HepG2 (cell line): ENCODE data around the gene KLHDC7A. TPM values are rescaled to one million over a fixed set of nuclear protein-coding genes. Genes with fewer than 3 reads are reported as not detected.

ENCODE experiments used
- CBFB ChIP-seq: sonication (generic); formaldehyde crosslinking; IDR thresholded peaks from 2 replicates; pipeline ENCODE4 v1.4.0; 2020; ENCODE audit warnings: missing genetic modification reagents
- FOXO1 ChIP-seq: sonication (generic); formaldehyde crosslinking; IDR thresholded peaks from 2 replicates; pipeline ENCODE4 v1.4.0; 2020; ENCODE audit warnings: missing genetic modification reagents
- KAT8 ChIP-seq: IDR thresholded peaks from 2 replicates; pipeline ENCODE4 v1.6.1; 2016; ENCODE audit warnings: missing genetic modification reagents, missing compliant biosample characterization
- MTF2 ChIP-seq: sonication (generic); formaldehyde crosslinking; IDR thresholded peaks from 2 replicates; pipeline ENCODE4 v1.5.0; 2020; ENCODE audit warnings: missing genetic modification reagents, borderline replicate concordance
- SAFB2 ChIP-seq: sonication (generic); formaldehyde crosslinking; IDR thresholded peaks from 2 replicates; pipeline ENCODE4 v1.5.1; 2020; ENCODE audit warnings: missing genetic modification reagents, low read depth, mild to moderate bottlenecking, borderline replicate concordance
- SAP130 ChIP-seq: IDR thresholded peaks from 2 replicates; pipeline ENCODE4 v1.6.1; 2016; ENCODE audit warnings: low read depth
- ZBTB7B ChIP-seq: sonication (generic); formaldehyde crosslinking; IDR thresholded peaks from 2 replicates; pipeline ENCODE4 v1.4.0; 2020; ENCODE audit warnings: missing genetic modification reagents
- ZNF296 ChIP-seq: sonication (generic); formaldehyde crosslinking; conservative IDR thresholded peaks from 2 replicates; pipeline ENCODE4 v1.5.0; 2020; ENCODE audit warnings: mild to moderate bottlenecking, missing genetic modification reagents
- ZNF343 ChIP-seq: sonication (generic); formaldehyde crosslinking; IDR thresholded peaks from 2 replicates; pipeline ENCODE4 v1.4.0; 2020; ENCODE audit warnings: mild to moderate bottlenecking, missing genetic modification reagents
- ZNF563 ChIP-seq: sonication (generic); formaldehyde crosslinking; IDR thresholded peaks from 2 replicates; pipeline ENCODE4 v1.8.0; 2022; ENCODE audit warnings: mild to moderate bottlenecking, moderate library complexity, missing genetic modification reagents
- polyA plus RNA-seq, 8 experiments: library from polyadenylated mRNA; depleted of rRNA in 3 of 8; stranded (reverse) in 7 of 8; unstranded in 1 of 8; fragments of >200 nt; fragmentation: Illumina TruSeq in 4 of 8; extraction: Trizol in 4 of 8; gene quantifications; 2 replicates each; pipeline versions ENCODE4 v1.2.1 to v1.2.3, GENCODE V29; 2011 to 2016; ENCODE audit warnings: low read depth in 4 of 8, missing spikeins in 1 of 8, mixed read lengths in 1 of 8; ENCODE audit not compliant: insufficient read depth in 1 of 8
- total RNA-seq, 5 experiments: library from RNA; depleted of rRNA; stranded (reverse); fragments of >200 nt; fragmentation: Illumina TruSeq; extraction: Trizol; gene quantifications; 2 replicates each; pipeline ENCODE4 v1.2.3, GENCODE V29; 2016; ENCODE audit warnings: low read depth in 1 of 5
- TF ChIP-seq, protein P1 (sequence below): sonication (generic); formaldehyde crosslinking; IDR thresholded peaks from 2 replicates; pipeline ENCODE4 v1.8.1; 2023; ENCODE audit warnings: mild to moderate bottlenecking, moderate library complexity, missing genetic modification reagents
- TF ChIP-seq, protein P2 (sequence below): sonication (generic); formaldehyde crosslinking; conservative IDR thresholded peaks from 2 replicates; pipeline ENCODE4 v1.4.0; 2020; ENCODE audit warnings: mild to moderate bottlenecking, missing genetic modification reagents, moderate library complexity
- TF ChIP-seq, protein P3 (sequence below): sonication (generic); formaldehyde crosslinking; IDR thresholded peaks from 2 replicates; pipeline ENCODE4 v1.4.0; 2020; ENCODE audit warnings: missing genetic modification reagents, mild to moderate bottlenecking, borderline replicate concordance
- TF ChIP-seq, protein P4 (sequence below): sonication (generic); formaldehyde crosslinking; IDR thresholded peaks from 2 replicates; pipeline ENCODE4 v1.9.0; 2022; ENCODE audit warnings: low read depth, missing genetic modification reagents
- TF ChIP-seq, protein P5 (sequence below): sonication (generic); formaldehyde crosslinking; IDR thresholded peaks from 2 replicates; pipeline ENCODE4; 2020; ENCODE audit warnings: missing genetic modification reagents, mild to moderate bottlenecking, borderline replicate concordance
- TF ChIP-seq, protein P6 (sequence below): sonication (generic); formaldehyde crosslinking; IDR thresholded peaks from 2 replicates; pipeline ENCODE4 v1.4.0; 2020; ENCODE audit warnings: mild to moderate bottlenecking, missing genetic modification reagents

The KLHDC7A gene
- total and polyA plus RNA-seq, 2 of the 13 experiments (the other 11 are each of a cell fraction or from before 2014, with no cell fraction given) = 0.15 to 1.8 TPM

DNA sequence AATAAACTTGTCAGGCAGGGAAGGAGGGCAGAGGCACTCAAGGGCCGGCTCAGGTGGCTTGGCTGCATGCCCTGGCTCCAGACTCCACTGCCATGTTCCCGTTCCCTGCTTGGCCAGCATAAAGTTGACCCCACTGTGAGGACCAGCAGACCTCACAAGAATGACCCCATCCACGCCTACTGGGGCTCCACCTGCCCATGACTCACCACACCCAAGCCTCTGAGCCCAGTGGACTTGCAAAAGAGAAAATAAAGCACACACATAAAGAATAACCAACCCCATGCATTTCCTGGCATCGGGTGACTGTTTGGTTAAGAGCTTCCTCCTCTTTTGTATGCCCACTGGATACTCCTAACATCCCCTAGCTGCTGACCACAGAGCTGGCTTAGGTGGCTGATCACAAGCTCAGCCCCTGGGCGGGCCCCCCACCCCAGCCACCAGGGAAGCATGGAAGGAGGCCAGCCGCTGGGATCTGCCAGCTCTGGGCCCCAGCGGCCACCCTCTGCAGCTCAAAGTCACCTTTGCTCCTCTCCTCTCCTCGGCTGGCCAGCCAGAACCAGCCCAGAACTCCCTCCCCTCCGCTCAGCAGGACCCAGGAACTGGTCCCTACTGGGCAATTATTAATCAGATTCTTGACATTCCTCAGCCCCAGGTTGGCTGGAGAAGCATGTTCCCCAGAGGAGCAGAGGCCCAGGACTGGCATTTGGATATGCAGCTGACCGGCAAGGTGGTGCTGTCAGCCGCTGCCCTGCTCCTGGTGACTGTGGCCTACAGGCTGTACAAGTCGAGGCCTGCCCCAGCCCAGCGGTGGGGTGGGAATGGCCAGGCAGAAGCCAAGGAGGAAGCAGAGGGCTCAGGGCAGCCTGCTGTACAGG lies at the start of gene KLHDC7A (continued):
- TF ChIP-seq, protein P1, sequence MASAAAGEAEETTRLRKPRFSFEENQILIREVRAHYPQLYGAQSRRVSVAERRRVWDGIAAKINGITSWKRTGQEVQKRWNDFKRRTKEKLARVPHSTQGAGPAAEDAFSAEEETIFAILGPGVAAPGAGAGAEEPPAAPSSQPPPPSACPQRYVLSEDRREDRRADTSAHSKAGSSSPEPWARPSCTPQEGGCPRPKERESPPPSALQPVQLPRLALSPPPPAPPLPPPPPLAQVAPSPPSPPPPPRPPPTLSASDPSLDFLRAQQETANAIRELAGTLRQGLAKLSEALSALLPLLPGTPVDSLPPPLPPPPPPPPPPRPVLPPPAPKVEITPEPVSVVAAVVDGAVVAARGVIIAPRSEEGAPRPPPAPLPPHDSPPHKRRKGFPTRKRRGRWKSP (CRISPR knock-in tag) = no peak
- TF ChIP-seq SAFB2 (CRISPR knock-in tag) (peak; percentile 43; the same call in 1 of the 2 replicates), ZBTB7B (CRISPR knock-in tag) (no peak; the same call in 1 of the 2 replicates), MTF2 (CRISPR knock-in tag) (0 out of 2 replicates have a peak, but pooled peaks have one; percentile 18), ZNF343 (peak; percentile 81; the same call in 1 of the 2 replicates), CBFB (CRISPR knock-in tag) (0 out of 2 replicates have a peak, but pooled peaks have one; percentile 25), KAT8 (0 out of 2 replicates have a peak, but pooled peaks have one; percentile 18), SAP130 (CRISPR knock-in tag) (peak; percentile 73), FOXO1 (peak; percentile 30; the same call in 1 of the 2 replicates), ZNF296 (CRISPR knock-in tag) (0 out of 2 replicates have a peak, but pooled peaks have one; percentile 52), ZNF563 (CRISPR knock-in tag) (0 out of 2 replicates have a peak, but pooled peaks have one; percentile 29)
- TF ChIP-seq, protein P2, sequence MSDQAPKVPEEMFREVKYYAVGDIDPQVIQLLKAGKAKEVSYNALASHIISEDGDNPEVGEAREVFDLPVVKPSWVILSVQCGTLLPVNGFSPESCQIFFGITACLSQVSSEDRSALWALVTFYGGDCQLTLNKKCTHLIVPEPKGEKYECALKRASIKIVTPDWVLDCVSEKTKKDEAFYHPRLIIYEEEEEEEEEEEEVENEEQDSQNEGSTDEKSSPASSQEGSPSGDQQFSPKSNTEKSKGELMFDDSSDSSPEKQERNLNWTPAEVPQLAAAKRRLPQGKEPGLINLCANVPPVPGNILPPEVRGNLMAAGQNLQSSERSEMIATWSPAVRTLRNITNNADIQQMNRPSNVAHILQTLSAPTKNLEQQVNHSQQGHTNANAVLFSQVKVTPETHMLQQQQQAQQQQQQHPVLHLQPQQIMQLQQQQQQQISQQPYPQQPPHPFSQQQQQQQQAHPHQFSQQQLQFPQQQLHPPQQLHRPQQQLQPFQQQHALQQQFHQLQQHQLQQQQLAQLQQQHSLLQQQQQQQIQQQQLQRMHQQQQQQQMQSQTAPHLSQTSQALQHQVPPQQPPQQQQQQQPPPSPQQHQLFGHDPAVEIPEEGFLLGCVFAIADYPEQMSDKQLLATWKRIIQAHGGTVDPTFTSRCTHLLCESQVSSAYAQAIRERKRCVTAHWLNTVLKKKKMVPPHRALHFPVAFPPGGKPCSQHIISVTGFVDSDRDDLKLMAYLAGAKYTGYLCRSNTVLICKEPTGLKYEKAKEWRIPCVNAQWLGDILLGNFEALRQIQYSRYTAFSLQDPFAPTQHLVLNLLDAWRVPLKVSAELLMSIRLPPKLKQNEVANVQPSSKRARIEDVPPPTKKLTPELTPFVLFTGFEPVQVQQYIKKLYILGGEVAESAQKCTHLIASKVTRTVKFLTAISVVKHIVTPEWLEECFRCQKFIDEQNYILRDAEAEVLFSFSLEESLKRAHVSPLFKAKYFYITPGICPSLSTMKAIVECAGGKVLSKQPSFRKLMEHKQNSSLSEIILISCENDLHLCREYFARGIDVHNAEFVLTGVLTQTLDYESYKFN (CRISPR knock-in tag) = peak; percentile 80
- TF ChIP-seq, protein P3, sequence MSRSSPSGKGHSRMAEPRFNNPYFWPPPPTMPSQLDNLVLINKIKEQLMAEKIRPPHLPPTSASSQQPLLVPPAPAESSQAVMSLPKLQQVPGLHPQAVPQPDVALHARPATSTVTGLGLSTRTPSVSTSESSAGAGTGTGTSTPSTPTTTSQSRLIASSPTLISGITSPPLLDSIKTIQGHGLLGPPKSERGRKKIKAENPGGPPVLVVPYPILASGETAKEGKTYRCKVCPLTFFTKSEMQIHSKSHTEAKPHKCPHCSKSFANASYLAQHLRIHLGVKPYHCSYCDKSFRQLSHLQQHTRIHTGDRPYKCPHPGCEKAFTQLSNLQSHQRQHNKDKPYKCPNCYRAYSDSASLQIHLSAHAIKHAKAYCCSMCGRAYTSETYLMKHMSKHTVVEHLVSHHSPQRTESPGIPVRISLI (CRISPR knock-in tag) = no peak
- TF ChIP-seq, protein P4, sequence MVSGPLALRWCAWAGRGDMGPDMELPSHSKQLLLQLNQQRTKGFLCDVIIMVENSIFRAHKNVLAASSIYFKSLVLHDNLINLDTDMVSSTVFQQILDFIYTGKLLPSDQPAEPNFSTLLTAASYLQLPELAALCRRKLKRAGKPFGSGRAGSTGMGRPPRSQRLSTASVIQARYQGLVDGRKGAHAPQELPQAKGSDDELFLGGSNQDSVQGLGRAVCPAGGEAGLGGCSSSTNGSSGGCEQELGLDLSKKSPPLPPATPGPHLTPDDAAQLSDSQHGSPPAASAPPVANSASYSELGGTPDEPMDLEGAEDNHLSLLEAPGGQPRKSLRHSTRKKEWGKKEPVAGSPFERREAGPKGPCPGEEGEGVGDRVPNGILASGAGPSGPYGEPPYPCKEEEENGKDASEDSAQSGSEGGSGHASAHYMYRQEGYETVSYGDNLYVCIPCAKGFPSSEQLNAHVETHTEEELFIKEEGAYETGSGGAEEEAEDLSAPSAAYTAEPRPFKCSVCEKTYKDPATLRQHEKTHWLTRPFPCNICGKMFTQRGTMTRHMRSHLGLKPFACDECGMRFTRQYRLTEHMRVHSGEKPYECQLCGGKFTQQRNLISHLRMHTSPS (CRISPR knock-in tag) = peak; percentile 34; the same call in 1 of the 2 replicates
- TF ChIP-seq, protein P5, sequence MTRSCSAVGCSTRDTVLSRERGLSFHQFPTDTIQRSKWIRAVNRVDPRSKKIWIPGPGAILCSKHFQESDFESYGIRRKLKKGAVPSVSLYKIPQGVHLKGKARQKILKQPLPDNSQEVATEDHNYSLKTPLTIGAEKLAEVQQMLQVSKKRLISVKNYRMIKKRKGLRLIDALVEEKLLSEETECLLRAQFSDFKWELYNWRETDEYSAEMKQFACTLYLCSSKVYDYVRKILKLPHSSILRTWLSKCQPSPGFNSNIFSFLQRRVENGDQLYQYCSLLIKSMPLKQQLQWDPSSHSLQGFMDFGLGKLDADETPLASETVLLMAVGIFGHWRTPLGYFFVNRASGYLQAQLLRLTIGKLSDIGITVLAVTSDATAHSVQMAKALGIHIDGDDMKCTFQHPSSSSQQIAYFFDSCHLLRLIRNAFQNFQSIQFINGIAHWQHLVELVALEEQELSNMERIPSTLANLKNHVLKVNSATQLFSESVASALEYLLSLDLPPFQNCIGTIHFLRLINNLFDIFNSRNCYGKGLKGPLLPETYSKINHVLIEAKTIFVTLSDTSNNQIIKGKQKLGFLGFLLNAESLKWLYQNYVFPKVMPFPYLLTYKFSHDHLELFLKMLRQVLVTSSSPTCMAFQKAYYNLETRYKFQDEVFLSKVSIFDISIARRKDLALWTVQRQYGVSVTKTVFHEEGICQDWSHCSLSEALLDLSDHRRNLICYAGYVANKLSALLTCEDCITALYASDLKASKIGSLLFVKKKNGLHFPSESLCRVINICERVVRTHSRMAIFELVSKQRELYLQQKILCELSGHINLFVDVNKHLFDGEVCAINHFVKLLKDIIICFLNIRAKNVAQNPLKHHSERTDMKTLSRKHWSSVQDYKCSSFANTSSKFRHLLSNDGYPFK (CRISPR knock-in tag) = peak; percentile 45; the same call in 1 of the 2 replicates
- TF ChIP-seq, protein P6, sequence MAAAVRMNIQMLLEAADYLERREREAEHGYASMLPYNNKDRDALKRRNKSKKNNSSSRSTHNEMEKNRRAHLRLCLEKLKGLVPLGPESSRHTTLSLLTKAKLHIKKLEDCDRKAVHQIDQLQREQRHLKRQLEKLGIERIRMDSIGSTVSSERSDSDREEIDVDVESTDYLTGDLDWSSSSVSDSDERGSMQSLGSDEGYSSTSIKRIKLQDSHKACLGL (CRISPR knock-in tag) = no peak
